ENCODE measurements around the gene AGO4.
"Not testable (repeated sequence)": the region's sequence is repeated elsewhere in the genome, so short reads cannot be mapped to it uniquely, and the experiment has no call there.

Gene AGO4

GRCh38 chr1:35812754-35813153 lies 4.9 kb downstream of the AGO4 start:
- not testable (repeated sequence) for DNase-seq

- no peak for DNase-seq
Measured at GRCh38 chr1:35825255-35825654, 17.4 kb downstream of the AGO4 start.

GRCh38 chr1:35832276-35832905 lies 24.6 kb downstream of the AGO4 start:
- no peak for DNase-seq

- no peak for DNase-seq
Measured at GRCh38 chr1:35833395-35833794, 25.6 kb downstream of the AGO4 start.

- DNase-seq: no peak
Measured at GRCh38 chr1:35834218-35834617, 26.4 kb downstream of the AGO4 start.

GRCh38 chr1:35835398-35835797 lies 27.6 kb downstream of the AGO4 start:
- no peak for DNase-seq

- DNase-seq: no peak
Measured at GRCh38 chr1:35836734-35837133, 28.9 kb downstream of the AGO4 start.

GRCh38 chr1:35838693-35839245 lies 31.0 kb downstream of the AGO4 start:
- DNase-seq: no peak

GRCh38 chr1:35844826-35845225 lies 37.0 kb downstream of the AGO4 start:
- no peak for DNase-seq

- DNase-seq: no peak
Measured at GRCh38 chr1:35845766-35846165, 38.0 kb downstream of the AGO4 start.

- DNase-seq: no peak
Measured at GRCh38 chr1:35847935-35848565, 40.2 kb downstream of the AGO4 start.

- DNase-seq: no peak
Measured at GRCh38 chr1:35850051-35850450, 42.2 kb downstream of the AGO4 start.

GRCh38 chr1:35850716-35851115 lies 42.9 kb downstream of the AGO4 start:
- DNase-seq: no peak

- no peak for DNase-seq
Measured at GRCh38 chr1:35851132-35851869, 43.5 kb downstream of the AGO4 start.

GRCh38 chr1:35852241-35852640 lies 44.4 kb downstream of the AGO4 start:
- no peak for DNase-seq

- DNase-seq: no peak
Measured at GRCh38 chr1:35854989-35855700, 47.3 kb downstream of the AGO4 start.

GRCh38 chr1:35856964-35857363 lies 49.1 kb downstream of the AGO4 start:
- DNase-seq: no peak

GRCh38 chr1:35857830-35858229 lies 50.0 kb downstream of the AGO4 start:
- no peak for DNase-seq

- no peak for DNase-seq
Measured at GRCh38 chr1:35860696-35861095, 52.9 kb downstream of the AGO4 start.

GRCh38 chr1:35863136-35863535 lies 55.3 kb downstream of the AGO4 start:
- DNase-seq: no peak

GRCh38 chr1:35863881-35864625 lies 56.2 kb downstream of the AGO4 start:
- no peak for DNase-seq

- DNase-seq: no peak
Measured at GRCh38 chr1:35864813-35865212, 57.0 kb downstream of the AGO4 start.

GRCh38 chr1:35866991-35867390 lies 59.2 kb downstream of the AGO4 start:
- no peak for DNase-seq

All from CD4-positive, alpha-beta T cell treated with Interleukin-4 for 1 hour (primary cell).